CD4-positive, alpha-beta T cell (primary cell): Measurements from ENCODE around the gene CDCA8. TPM values are rescaled to one million over a fixed set of nuclear protein-coding genes. Genes with fewer than 3 reads are reported as not detected.

ENCODE experiments used
- ATAC-seq: fragments of 200-7000 bp; cut with Tn5 transposase; one replicate; pipeline ENCODE4 v1.10.0; 2022; ENCODE audit warnings: mild to moderate bottlenecking; ENCODE audit not compliant: poor library complexity
- CTCF ChIA-PET: fragments of 350-600 bp; sonication (Branson Sonifier 250); formaldehyde crosslinking; loops from one replicate; lab custom pipeline; 2021; ENCODE audit warnings: antibody characterized with exemption, inconsistent platforms; lab: Charles Lee
- POLR2A ChIA-PET: fragments of 350-600 bp; sonication (Branson Sonifier 250); formaldehyde crosslinking; loops from one replicate; lab custom pipeline; 2021; ENCODE audit warnings: antibody characterized with exemption, inconsistent platforms; lab: Charles Lee
- DNase-seq, 14 experiments: peaks; one replicate each; pipeline ENCODE4 v3.0.0-alpha.2; 2013 to 2020; ENCODE audit warnings: mixed read lengths in 2 of 14
- H3K27ac ChIP-seq, 2 donors: one replicate each; pipeline versions ENCODE4 v1.5.1 to v1.7.0; 2013; ENCODE audit warnings: low read length in 2 of 2, low read depth in 1 of 2, mild to moderate bottlenecking in 1 of 2
- H3K27me3 ChIP-seq, 2 experiments: 1 replicate in 1 of 2; 2 replicates in 1 of 2; pipeline versions ENCODE4 v1.6.1 to v1.7.0; 2013; ENCODE audit warnings: low read length in 2 of 2, control low read depth in 1 of 2, mild to moderate bottlenecking in 1 of 2, moderate library complexity in 1 of 2; ENCODE audit not compliant: insufficient read depth in 2 of 2, control insufficient read depth in 1 of 2
- H3K36me3 ChIP-seq: one replicate; pipeline ENCODE4 v1.6.1; 2013; ENCODE audit warnings: low read length, control low read depth; ENCODE audit not compliant: insufficient read depth
- H3K4me1 ChIP-seq: one replicate; pipeline ENCODE4 v1.6.1; 2013; ENCODE audit warnings: low read length, control low read depth; ENCODE audit not compliant: insufficient read depth
- H3K4me3 ChIP-seq: one replicate; pipeline ENCODE4 v1.5.1; 2013; ENCODE audit warnings: mild to moderate bottlenecking, low read length, moderate library complexity
- H3K9me3 ChIP-seq, 2 experiments: 1 replicate in 1 of 2; 2 replicates in 1 of 2; pipeline versions ENCODE4 v1.6.1 to v1.7.0; 2013; ENCODE audit warnings: low read length in 2 of 2, mild to moderate bottlenecking in 2 of 2, control low read depth in 1 of 2, moderate library complexity in 1 of 2; ENCODE audit not compliant: control insufficient read depth in 1 of 2, insufficient read depth in 1 of 2
- H3K27ac Mint-ChIP-seq: one replicate; pipeline ENCODE4 v1.8.0; 2020; ENCODE audit warnings: mixed read lengths
- H3K27me3 Mint-ChIP-seq: one replicate; pipeline ENCODE4 v1.8.0; 2021; ENCODE audit warnings: mixed read lengths
- H3K36me3 Mint-ChIP-seq: one replicate; pipeline ENCODE4 v1.8.0; 2021; ENCODE audit warnings: low read depth, mixed read lengths
- H3K4me1 Mint-ChIP-seq: one replicate; pipeline ENCODE4 v1.8.0; 2021; ENCODE audit warnings: low read depth, mixed read lengths
- H3K4me3 Mint-ChIP-seq: one replicate; pipeline ENCODE4 v1.8.0; 2020; ENCODE audit warnings: mild to moderate bottlenecking, mixed read lengths
- H3K9me3 Mint-ChIP-seq: one replicate; pipeline ENCODE4 v1.8.0; 2020; ENCODE audit warnings: mixed read lengths
- intact Hi-C, 2 experiments: fragments of 100-400 bp; cut with DNase I in 1 of 2; cut with micrococcal nuclease in 1 of 2; formaldehyde crosslinking; loops; one replicate each; pipeline versions ENCODE4 v1.15.1 to v1.9.0; 2023 to 2025; cut with DNase I, micrococcal nuclease
- total RNA-seq, 174 experiments: library from RNA in 2 of 174; stranded (reverse) in 2 of 174; gene quantifications; one replicate each; pipeline ENCODE4 v1.2.3 and lab custom pipeline; 2021 to 2026
- TF ChIP-seq, protein P1 (sequence below): fragments of 200-600 bp; IDR thresholded peaks from one replicate; pipeline ENCODE4 v1.8.0; 2022; ENCODE audit warnings: antibody characterized with exemption, mild to moderate bottlenecking

Gene CDCA8
- total RNA-seq, 2 experiments from 2014 or later = 0.25 to 0.36 TPM

DNA sequence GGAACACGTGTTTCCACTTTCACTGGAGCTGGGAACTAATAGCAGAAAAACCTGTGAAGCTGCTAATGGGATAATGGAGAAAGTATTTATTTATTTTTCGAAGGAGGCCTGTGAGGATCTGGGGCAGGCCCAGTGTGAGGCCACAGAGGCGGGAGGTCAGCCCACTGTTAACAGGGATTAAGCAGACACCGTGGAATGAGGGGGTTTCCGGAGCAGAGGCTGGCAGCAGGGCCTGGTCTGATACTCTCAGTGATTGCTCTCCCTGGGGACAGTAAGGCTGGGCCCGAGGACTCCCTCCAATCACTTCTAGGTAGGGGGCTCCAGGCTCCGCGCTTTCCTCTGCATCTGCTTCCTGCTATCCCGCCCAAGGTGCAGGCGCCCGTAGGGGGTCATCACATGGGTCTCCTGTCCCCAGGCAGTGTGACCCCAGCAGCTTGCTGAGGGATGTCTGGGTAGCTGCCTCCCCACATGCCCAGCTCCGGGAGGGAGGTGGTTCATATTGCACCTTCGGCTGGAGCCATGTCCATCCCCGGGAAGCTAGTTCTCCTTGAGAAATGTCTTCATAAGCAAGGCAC is 28.8 kb upstream of the CDCA8 start:
- Mint-ChIP-seq H3K27ac (no peak overlapping the region), H3K4me1 (no peaks in the 10 kb centered on the region), H3K36me3 (no peaks in the 10 kb centered on the region), H3K4me3 (no peak overlapping the region), H3K27me3 (peaks cover 4% of the 10 kb centered on the region), H3K9me3 (no peaks in the 10 kb centered on the region)
- TF ChIP-seq, protein P1, sequence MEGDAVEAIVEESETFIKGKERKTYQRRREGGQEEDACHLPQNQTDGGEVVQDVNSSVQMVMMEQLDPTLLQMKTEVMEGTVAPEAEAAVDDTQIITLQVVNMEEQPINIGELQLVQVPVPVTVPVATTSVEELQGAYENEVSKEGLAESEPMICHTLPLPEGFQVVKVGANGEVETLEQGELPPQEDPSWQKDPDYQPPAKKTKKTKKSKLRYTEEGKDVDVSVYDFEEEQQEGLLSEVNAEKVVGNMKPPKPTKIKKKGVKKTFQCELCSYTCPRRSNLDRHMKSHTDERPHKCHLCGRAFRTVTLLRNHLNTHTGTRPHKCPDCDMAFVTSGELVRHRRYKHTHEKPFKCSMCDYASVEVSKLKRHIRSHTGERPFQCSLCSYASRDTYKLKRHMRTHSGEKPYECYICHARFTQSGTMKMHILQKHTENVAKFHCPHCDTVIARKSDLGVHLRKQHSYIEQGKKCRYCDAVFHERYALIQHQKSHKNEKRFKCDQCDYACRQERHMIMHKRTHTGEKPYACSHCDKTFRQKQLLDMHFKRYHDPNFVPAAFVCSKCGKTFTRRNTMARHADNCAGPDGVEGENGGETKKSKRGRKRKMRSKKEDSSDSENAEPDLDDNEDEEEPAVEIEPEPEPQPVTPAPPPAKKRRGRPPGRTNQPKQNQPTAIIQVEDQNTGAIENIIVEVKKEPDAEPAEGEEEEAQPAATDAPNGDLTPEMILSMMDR = no peak
- H3K27ac ChIP-seq = no peak overlapping the region
- no peaks in the 10 kb centered on the region for H3K36me3 ChIP-seq
- no peaks in the 10 kb centered on the region for H3K9me3 ChIP-seq
- peaks cover 5 to 10% of the 10 kb centered on the region in 2 experiments for H3K27me3 ChIP-seq
- DNase-seq = no peak
- intact Hi-C loops = no loop called here
- H3K4me1 ChIP-seq = no peaks in the 10 kb centered on the region
- CTCF ChIA-PET = no interaction called here
- ATAC-seq = no peak
- POLR2A ChIA-PET = no interaction called here
- no peak overlapping the region for H3K4me3 ChIP-seq

DNA sequence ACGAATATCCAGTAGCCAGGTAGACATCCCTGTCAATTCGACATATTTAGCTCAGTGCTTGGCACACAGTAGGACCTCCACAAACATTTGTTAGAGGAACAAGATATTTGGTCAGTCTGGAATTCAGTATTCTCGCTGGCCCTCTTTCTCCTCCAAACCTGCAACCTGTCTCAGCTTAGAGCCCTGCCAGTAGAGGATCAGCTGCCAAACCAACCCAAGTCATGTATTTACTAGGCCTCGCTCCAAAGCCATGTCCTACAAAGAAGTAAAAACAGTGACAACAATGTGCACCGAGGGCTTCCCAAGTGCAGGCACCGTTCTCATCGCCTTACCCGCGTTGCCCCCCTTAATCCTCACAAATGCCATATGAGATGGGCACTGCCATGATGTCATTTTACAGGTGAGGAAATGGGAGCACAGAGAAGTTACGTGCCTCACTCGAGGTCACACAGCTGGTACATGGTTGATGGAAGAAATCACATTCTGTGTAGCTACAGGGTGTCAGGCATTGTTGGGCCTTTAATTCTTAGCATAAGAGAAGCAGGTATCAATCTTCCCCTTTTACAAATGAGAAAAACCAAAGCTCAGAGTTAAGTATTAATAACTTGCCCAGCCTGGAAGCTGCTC is 26.0 kb upstream of the CDCA8 start:
- ChIA-PET CTCF (interaction anchor here (1.8 kb wide), 1 partner anchor 63 kb away, joined by 5 read pairs; no protein-coding TSS in a partner anchor), POLR2A (interaction anchor here (0.5 kb wide), 1 partner anchor 650 kb away, joined by 3 read pairs; no protein-coding TSS in a partner anchor)
- Mint-ChIP-seq H3K27ac (no peak overlapping the region), H3K36me3 (no peaks in the 10 kb centered on the region), H3K4me3 (no peak overlapping the region), H3K9me3 (no peaks in the 10 kb centered on the region), H3K4me1 (no peaks in the 10 kb centered on the region), H3K27me3 (peaks cover 4% of the 10 kb centered on the region)
- intact Hi-C loops = no loop called here
- no peaks in the 10 kb centered on the region for H3K36me3 ChIP-seq
- no peak for DNase-seq
- H3K4me3 ChIP-seq = no peak overlapping the region
- H3K27ac ChIP-seq = no peak overlapping the region
- TF ChIP-seq, protein P1 = no peak
- H3K9me3 ChIP-seq = no peaks in the 10 kb centered on the region
- no peak for ATAC-seq
- H3K4me1 ChIP-seq = no peaks in the 10 kb centered on the region
- H3K27me3 ChIP-seq = peaks cover 11 to 14% of the 10 kb centered on the region in 2 experiments

DNA sequence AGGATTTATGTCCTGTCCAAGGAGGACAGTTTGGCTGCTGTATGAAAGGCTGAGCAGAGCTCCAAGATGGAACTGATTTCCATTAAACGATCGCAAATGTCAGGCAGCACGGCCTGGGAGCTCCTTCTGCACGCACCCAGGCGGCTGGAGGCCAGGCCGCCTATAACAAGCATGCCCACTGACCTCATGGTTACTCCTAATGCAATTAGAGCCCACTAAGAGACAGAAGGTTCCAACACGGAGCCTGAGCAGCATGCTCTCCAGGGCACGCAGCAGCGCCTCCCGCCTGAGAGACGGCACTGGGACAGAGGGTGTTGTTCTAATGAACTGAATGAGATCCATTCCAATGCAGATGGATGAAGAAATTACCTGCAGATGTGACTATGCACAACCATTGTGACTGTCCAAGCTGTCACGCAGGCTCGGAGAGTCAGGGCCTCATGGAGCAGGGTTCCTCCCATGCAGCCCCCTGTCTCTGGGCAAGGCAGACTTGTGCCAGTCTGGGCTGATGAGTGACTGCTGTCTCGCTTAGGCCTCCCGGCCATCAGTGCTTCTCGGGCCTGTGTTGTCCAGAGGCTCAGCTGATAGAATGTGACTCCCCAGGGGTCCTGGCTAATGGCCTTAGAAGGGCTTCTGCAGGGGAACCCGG is 25.2 kb upstream of the CDCA8 start:
- H3K4me1 ChIP-seq = no peaks in the 10 kb centered on the region
- no peaks in the 10 kb centered on the region for H3K36me3 ChIP-seq
- peaks cover 11 to 14% of the 10 kb centered on the region in 2 experiments for H3K27me3 ChIP-seq
- Mint-ChIP-seq H3K27me3 (peaks cover 8% of the 10 kb centered on the region), H3K4me3 (no peak overlapping the region), H3K27ac (no peak overlapping the region), H3K9me3 (no peaks in the 10 kb centered on the region), H3K36me3 (no peaks in the 10 kb centered on the region), H3K4me1 (no peaks in the 10 kb centered on the region)
- no peak for ATAC-seq
- intact Hi-C loops = no loop called here
- ChIA-PET POLR2A (interaction anchor here (0.5 kb wide), 1 partner anchor 650 kb away, joined by 3 read pairs; no protein-coding TSS in a partner anchor), CTCF (interaction anchor here (1.8 kb wide), 1 partner anchor 64 kb away, joined by 5 read pairs; no protein-coding TSS in a partner anchor)
- no peak overlapping the region for H3K4me3 ChIP-seq
- H3K9me3 ChIP-seq = no peaks in the 10 kb centered on the region
- no peak overlapping the region for H3K27ac ChIP-seq
- no peak for DNase-seq
- TF ChIP-seq, protein P1 = no peak
